OCI-LY1 (cell line): ENCODE results near the gene FBLN7.
"Not testable (repeated sequence)": the region's sequence is repeated elsewhere in the genome, so short reads cannot be mapped to it uniquely, and the experiment has no call there.

Source experiments
- H2AFZ ChIP-seq: fragments of 200-600 bp; sonication (generic), shearing (Covaris generic); 2 replicates; pipeline ENCODE4 v1.6.0; 2014; ENCODE audit warnings: antibody characterized with exemption, mild to moderate bottlenecking, low read length
- H3F3A ChIP-seq: fragments of 200-600 bp; sonication (generic), shearing (Covaris generic); 2 replicates; pipeline ENCODE4 v1.6.0; 2014; ENCODE audit warnings: mild to moderate bottlenecking, antibody characterized with exemption, low read length, moderate library complexity; ENCODE audit not compliant: insufficient read depth
- H3K27ac ChIP-seq: fragments of 200-600 bp; sonication (generic); 2 replicates; pipeline ENCODE4 v1.5.1; 2014; ENCODE audit warnings: low read length, mixed run types, mild to moderate bottlenecking, low read depth; ENCODE audit not compliant: poor library complexity, severe bottlenecking
- H3K27me3 ChIP-seq: fragments of 200-600 bp; sonication (generic); 2 replicates; pipeline ENCODE4 v1.6.0; 2014; ENCODE audit warnings: antibody characterized with exemption, mild to moderate bottlenecking, low read length, moderate library complexity; ENCODE audit not compliant: insufficient read depth
- H3K36me3 ChIP-seq: fragments of 200-600 bp; sonication (generic); 2 replicates; pipeline ENCODE4 v1.6.1; 2014; ENCODE audit warnings: mild to moderate bottlenecking, antibody characterized with exemption, low read length, moderate library complexity, mixed read lengths; ENCODE audit not compliant: insufficient read depth
- H3K4me1 ChIP-seq: fragments of 200-600 bp; sonication (generic); 2 replicates; pipeline ENCODE4 v1.5.1; 2014; ENCODE audit warnings: mild to moderate bottlenecking, low read length, moderate library complexity; ENCODE audit not compliant: insufficient read depth, severe bottlenecking
- H3K4me2 ChIP-seq: fragments of 200-600 bp; sonication (generic), shearing (Covaris generic); 2 replicates; pipeline ENCODE4 v1.6.1; 2014; ENCODE audit warnings: low read length
- H3K4me3 ChIP-seq: fragments of 200-600 bp; sonication (generic); 2 replicates; pipeline ENCODE4 v1.5.1; 2014; ENCODE audit warnings: low read length, low read depth, mild to moderate bottlenecking, mixed read lengths; ENCODE audit not compliant: poor library complexity, severe bottlenecking
- H3K79me2 ChIP-seq: fragments of 200-600 bp; shearing (Covaris generic); 2 replicates; pipeline ENCODE4 v1.6.1; 2016; ENCODE audit warnings: mixed run types, low read length, mixed read lengths; ENCODE audit not compliant: insufficient read depth
- H3K9ac ChIP-seq: fragments of 200-600 bp; sonication (generic), shearing (Covaris generic); 2 replicates; pipeline ENCODE4 v1.6.1; 2014; ENCODE audit warnings: mild to moderate bottlenecking, low read length, mixed read lengths
- H3K9me2 ChIP-seq: fragments of 200-600 bp; sonication (generic), shearing (Covaris generic); 2 replicates; pipeline ENCODE4 v1.6.1; 2014; ENCODE audit warnings: low read depth, mild to moderate bottlenecking, low read length, mixed read lengths
- H3K9me3 ChIP-seq: fragments of 200-600 bp; shearing (Covaris generic); 2 replicates; pipeline ENCODE4 v1.6.1; 2014; ENCODE audit warnings: low read length, mixed read lengths
- H4K20me1 ChIP-seq: fragments of 200-600 bp; sonication (generic), shearing (Covaris generic); 2 replicates; pipeline ENCODE4 v1.6.0; 2016; ENCODE audit warnings: mild to moderate bottlenecking, low read length; ENCODE audit not compliant: insufficient read depth
- EZH2 ChIP-seq: fragments of 200-600 bp; sonication (generic), shearing (Covaris generic); IDR thresholded peaks from 2 replicates; pipeline ENCODE4 v1.8.0; 2017; ENCODE audit warnings: borderline replicate concordance, mixed run types, mild to moderate bottlenecking, antibody characterized with exemption, low read length, moderate library complexity, mixed read lengths
- TF ChIP-seq, protein P1 (sequence below): fragments of 200-600 bp; sonication (generic), shearing (Covaris generic); IDR thresholded peaks from 2 replicates; pipeline ENCODE4 v1.5.1; 2017; ENCODE audit warnings: mild to moderate bottlenecking, antibody characterized with exemption, low read length, moderate library complexity, mixed read lengths

Gene FBLN7

DNA sequence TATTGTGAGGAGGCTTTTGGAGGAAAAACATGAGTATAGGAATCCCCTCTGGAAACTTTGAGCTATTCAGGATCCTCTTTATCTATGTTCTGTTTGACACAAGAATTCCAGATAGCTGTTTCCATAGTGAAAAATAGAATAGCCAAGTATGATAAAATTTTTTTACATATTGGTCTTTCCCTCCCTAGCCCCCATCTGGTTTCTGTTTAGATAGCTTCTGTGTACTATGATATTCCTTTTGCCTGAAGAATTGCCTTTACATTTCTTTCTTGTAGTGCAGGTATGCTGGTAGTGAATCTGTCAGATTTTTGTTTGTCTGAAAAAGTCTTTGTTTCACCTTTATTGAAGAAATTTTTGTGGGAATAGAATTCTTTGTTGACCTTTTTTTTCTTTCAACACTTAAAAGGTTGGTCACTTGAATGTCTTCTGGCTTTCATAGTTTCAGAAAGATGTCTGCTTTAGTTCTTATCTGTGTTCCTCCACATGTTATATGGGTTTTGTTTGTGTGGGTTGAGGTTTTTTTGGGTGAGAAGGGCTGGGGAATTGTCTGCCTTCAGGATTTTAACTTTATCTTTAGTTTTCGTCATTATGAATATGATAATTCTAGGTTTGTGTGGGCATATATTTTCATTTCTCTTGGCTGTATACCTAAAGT lies 29.9 kb upstream of the FBLN7 start:
- Histone ChIP-seq H2AFZ (no peak overlapping the region), H3F3A (no peaks in the 10 kb centered on the region), H3K27me3 (no peaks in the 10 kb centered on the region), H3K4me2 (no peak overlapping the region), H4K20me1 (no peaks in the 10 kb centered on the region), H3K9me3 (0 out of 2 replicates have a peak, but pooled peaks cover 7% of the 10 kb centered on the region), H3K4me3 (no peak overlapping the region), H3K27ac (no peak overlapping the region), H3K36me3 (peaks cover 84% of the 10 kb centered on the region), H3K9ac (no peak overlapping the region), H3K4me1 (no peaks in the 10 kb centered on the region), H3K9me2 (no peaks in the 10 kb centered on the region), H3K79me2 (no peaks in the 10 kb centered on the region)
- no peak for TF ChIP-seq EZH2
- TF ChIP-seq, protein P1, sequence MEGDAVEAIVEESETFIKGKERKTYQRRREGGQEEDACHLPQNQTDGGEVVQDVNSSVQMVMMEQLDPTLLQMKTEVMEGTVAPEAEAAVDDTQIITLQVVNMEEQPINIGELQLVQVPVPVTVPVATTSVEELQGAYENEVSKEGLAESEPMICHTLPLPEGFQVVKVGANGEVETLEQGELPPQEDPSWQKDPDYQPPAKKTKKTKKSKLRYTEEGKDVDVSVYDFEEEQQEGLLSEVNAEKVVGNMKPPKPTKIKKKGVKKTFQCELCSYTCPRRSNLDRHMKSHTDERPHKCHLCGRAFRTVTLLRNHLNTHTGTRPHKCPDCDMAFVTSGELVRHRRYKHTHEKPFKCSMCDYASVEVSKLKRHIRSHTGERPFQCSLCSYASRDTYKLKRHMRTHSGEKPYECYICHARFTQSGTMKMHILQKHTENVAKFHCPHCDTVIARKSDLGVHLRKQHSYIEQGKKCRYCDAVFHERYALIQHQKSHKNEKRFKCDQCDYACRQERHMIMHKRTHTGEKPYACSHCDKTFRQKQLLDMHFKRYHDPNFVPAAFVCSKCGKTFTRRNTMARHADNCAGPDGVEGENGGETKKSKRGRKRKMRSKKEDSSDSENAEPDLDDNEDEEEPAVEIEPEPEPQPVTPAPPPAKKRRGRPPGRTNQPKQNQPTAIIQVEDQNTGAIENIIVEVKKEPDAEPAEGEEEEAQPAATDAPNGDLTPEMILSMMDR = no peak

DNA sequence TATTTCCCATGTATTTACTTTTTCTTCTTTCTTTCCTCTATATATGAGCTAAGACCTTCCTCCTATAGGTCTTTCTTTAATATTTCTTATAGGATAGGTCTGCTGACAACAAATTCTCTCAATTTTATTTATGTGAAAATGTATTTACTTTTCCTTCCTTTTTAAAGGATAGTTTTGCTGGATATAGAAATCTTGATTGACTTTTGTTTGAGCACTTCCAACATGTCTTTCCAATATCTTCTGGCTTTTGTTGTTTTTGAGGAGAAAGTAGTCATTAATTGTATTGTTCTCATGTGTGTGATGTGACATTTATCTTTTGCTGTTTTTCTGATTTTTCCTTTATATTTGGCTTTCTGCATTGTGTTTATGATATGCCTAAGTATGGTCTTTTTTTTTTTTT lies 28.9 kb upstream of the FBLN7 start:
- no peak overlapping the region for H2AFZ ChIP-seq
- no peaks in the 10 kb centered on the region for H3K79me2 ChIP-seq
- 0 out of 2 replicates have a peak, but pooled peaks cover 7% of the 10 kb centered on the region for H3K9me3 ChIP-seq
- peaks cover 75% of the 10 kb centered on the region for H3K36me3 ChIP-seq
- H3K4me2 ChIP-seq = no peak overlapping the region
- no peaks in the 10 kb centered on the region for H4K20me1 ChIP-seq
- H3K4me3 ChIP-seq = no peak overlapping the region
- no peak overlapping the region for H3K27ac ChIP-seq
- H3K9ac ChIP-seq = no peak overlapping the region
- no peaks in the 10 kb centered on the region for H3K9me2 ChIP-seq
- no peaks in the 10 kb centered on the region for H3K27me3 ChIP-seq
- no peaks in the 10 kb centered on the region for H3F3A ChIP-seq
- no peaks in the 10 kb centered on the region for H3K4me1 ChIP-seq
- TF ChIP-seq, protein P1 = no peak
- TF ChIP-seq EZH2 = no peak

DNA sequence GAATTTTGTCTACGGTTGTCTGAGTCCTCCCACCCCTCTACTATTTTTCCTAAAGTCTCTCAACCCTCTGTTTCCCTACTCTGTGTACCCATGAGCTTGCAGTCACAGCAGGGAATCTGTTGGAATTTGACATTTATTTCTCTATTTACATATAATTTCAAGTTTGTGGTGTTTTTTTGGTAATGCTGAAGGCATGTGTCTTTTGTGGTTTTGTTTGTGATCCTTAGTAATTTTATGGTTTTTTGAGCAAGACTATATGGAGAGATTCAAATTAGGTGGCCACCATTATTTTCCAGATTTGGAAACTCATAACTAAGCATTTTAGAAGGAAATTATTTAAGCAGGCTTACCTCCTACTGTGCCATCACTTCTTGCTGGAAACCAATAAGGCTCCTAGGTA lies 27.2 kb upstream of the FBLN7 start:
- Histone ChIP-seq H3F3A (no peaks in the 10 kb centered on the region), H3K4me2 (no peak overlapping the region), H3K4me3 (no peak overlapping the region), H3K9me2 (no peaks in the 10 kb centered on the region), H3K79me2 (no peaks in the 10 kb centered on the region), H3K4me1 (no peaks in the 10 kb centered on the region), H3K27me3 (no peaks in the 10 kb centered on the region), H4K20me1 (no peaks in the 10 kb centered on the region), H3K9me3 (0 out of 2 replicates have a peak, but pooled peaks cover 7% of the 10 kb centered on the region), H2AFZ (no peak overlapping the region), H3K36me3 (peaks cover 71% of the 10 kb centered on the region), H3K9ac (no peak overlapping the region), H3K27ac (no peak overlapping the region)
- no peak for TF ChIP-seq EZH2
- TF ChIP-seq, protein P1 = no peak

DNA sequence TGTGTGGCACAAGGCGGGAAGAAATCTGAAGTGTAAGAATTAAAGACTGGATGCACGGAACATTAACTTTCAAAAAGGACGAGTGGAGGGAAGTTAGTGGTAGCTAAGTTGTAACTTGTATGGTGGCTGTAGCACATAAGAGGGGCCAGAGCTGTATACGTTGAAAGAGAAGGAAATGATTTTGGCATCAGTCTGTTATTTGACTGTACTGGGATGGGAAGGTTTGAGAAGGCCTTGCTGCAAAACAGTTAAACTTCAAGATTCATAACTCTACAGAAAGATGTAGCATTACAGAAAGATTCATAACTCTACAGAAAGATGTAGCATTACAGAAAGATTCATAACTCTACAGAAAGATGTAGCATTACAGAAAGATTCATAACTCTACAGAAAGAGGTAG lies 24.8 kb upstream of the FBLN7 start:
- not testable (repeated sequence) for H3K9me3 ChIP-seq, H3K9ac ChIP-seq, H2AFZ ChIP-seq, H3K4me3 ChIP-seq, H3K27ac ChIP-seq, H3K4me1 ChIP-seq, H3F3A ChIP-seq, H3K27me3 ChIP-seq, H3K4me2 ChIP-seq, H4K20me1 ChIP-seq, H3K79me2 ChIP-seq, H3K9me2 ChIP-seq
- peaks cover 63% of the 10 kb centered on the region for H3K36me3 ChIP-seq
